ENCODE data around the gene RIMS4.

RIMS4 gene

DNA sequence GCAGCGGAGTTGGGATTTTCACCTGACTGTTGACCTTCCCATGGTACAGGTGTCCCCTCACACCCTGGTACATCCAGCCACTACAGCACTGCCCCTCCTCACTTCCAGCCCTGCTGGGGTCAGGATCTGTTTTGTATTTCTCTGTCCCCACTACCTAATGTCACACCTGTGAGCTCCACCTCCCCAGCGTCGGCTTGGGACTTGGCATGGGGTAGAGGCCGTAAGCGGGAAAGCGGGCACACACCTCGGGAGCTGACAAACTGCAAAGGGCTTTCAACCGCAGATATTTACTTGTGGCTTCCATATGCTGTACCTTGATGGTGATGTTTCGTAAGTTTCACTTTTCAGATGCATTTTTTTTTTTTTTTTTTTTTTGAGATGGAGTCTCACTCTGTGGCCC, 100.5 kb downstream of the RIMS4 start:
- H3K27me3 ChIP-seq (ENCODE audit: insufficient read depth, low read length), result no peaks in the 10 kb centered on the region
- no peak overlapping the region for H2AFZ ChIP-seq (ENCODE audit: low read length, unreplicated experiment)
- peaks cover 29% of the 10 kb centered on the region for H3K4me1 ChIP-seq (ENCODE audit: control insufficient read depth, insufficient read depth, low read length, unreplicated experiment)
- no peaks in the 10 kb centered on the region for H3K79me2 ChIP-seq (ENCODE audit: control insufficient read depth, insufficient read depth, low read length, unreplicated experiment)
- no peak overlapping the region for H3K4me3 ChIP-seq (ENCODE audit: low read depth, low read length)
- no peak overlapping the region for H3K27ac ChIP-seq (ENCODE audit: low read depth, low read length)
- H3K36me3 ChIP-seq (ENCODE audit: insufficient read depth, low read length), result no peaks in the 10 kb centered on the region

DNA sequence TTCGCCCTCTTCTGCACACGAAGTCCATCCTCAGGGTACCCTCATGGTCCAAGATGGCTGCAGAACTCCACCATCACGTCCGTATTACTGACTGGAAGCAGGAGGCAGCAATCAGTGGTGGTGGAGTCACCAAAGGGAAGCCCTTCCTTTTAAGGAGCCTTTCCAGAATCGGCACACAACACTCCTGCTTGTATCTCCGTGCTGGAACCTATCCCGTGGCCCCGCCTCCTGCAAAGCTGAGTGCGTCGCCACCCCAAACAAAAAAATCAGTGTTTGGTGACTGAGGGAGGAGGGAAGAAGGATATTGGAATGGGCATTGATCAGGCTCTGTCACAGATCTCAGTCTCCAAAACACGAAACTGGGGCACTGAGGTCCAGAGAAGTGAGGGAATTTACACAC, 101.0 kb downstream of the RIMS4 start:
- H2AFZ ChIP-seq (ENCODE audit: low read length, unreplicated experiment), result no peak overlapping the region
- H3K4me1 ChIP-seq (ENCODE audit: control insufficient read depth, insufficient read depth, low read length, unreplicated experiment), result peaks cover 30% of the 10 kb centered on the region
- no peaks in the 10 kb centered on the region for H3K79me2 ChIP-seq (ENCODE audit: control insufficient read depth, insufficient read depth, low read length, unreplicated experiment)
- H3K36me3 ChIP-seq (ENCODE audit: insufficient read depth, low read length), result no peaks in the 10 kb centered on the region
- H3K4me3 ChIP-seq (ENCODE audit: low read depth, low read length), result no peak overlapping the region
- no peak overlapping the region for H3K27ac ChIP-seq (ENCODE audit: low read depth, low read length)
- no peaks in the 10 kb centered on the region for H3K27me3 ChIP-seq (ENCODE audit: insufficient read depth, low read length)

DNA sequence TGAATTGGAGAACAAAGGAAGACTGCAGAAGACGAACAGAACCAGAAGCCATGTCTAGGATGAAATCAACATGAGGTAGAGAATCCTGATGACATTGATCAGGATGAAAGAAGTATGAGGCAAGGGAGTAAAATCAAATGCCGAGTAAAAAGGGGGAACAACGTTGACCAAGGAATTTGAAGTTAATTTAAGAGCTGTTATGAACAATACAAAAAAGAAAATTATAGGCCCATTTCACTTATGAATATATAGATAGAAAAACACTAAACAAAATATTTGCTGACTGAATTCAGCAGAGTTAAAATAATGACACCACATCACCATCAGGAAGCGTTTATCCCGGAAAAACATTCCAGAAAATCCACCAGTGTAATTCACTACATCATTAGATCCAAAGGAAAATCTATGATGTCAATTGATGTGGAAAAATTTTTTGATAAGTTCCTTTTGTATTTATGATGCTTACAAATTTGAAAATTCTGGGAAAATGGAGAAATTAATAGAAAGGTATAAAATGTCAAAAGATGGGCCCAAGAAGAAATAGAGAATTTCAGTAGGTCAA, 103.2 kb downstream of the RIMS4 start:
- H3K36me3 ChIP-seq (ENCODE audit: insufficient read depth, low read length), result no peaks in the 10 kb centered on the region
- H3K4me3 ChIP-seq (ENCODE audit: low read depth, low read length), result no peak overlapping the region
- H3K79me2 ChIP-seq (ENCODE audit: control insufficient read depth, insufficient read depth, low read length, unreplicated experiment), result no peaks in the 10 kb centered on the region
- peaks cover 44% of the 10 kb centered on the region for H3K4me1 ChIP-seq (ENCODE audit: control insufficient read depth, insufficient read depth, low read length, unreplicated experiment)
- peak overlapping the region; percentile 11 for H2AFZ ChIP-seq (ENCODE audit: low read length, unreplicated experiment)
- no peak overlapping the region for H3K27ac ChIP-seq (ENCODE audit: low read depth, low read length)
- H3K27me3 ChIP-seq (ENCODE audit: insufficient read depth, low read length), result no peaks in the 10 kb centered on the region

DNA sequence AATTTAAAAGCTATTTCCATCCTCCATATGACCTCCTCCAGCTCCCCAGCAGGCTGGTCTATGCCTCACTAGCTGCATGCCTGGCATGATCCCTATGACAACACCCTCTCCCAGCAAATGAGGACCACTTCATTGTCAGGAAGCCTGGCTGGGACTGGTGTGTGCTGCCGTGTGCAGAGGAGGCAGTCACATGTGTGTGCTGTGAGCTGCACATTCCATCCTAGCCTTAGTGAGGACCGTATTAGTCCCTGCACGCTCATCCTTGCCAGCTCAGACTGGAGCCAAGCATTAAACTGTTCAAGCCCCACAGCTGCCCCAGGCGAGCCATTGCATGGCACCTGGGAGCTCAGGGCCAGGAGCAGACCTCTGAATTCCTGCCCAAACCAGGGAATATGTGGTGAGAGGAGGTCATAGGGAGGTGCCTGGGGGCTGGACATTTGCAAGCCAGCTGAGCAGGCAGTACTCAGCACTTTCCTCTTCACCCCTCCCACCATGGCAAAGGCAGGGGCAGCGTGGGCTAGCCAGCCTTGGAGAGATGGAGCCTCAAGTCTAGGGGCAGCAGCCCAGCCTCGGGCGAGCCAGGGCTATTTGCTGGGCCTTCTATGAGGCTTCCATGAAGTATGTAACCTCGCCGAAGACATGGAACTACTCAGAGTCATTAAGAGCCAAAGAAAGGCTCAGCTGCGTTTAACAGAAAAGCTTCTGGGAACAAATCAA, 103.9 kb downstream of the RIMS4 start:
- Histone ChIP-seq H3K79me2 (ENCODE audit: control insufficient read depth, insufficient read depth, low read length, unreplicated experiment) (no peaks in the 10 kb centered on the region), H3K27ac (ENCODE audit: low read depth, low read length) (no peak overlapping the region), H3K4me3 (ENCODE audit: low read depth, low read length) (no peak overlapping the region), H2AFZ (ENCODE audit: low read length, unreplicated experiment) (peak overlapping the region; percentile 11), H3K27me3 (ENCODE audit: insufficient read depth, low read length) (no peaks in the 10 kb centered on the region), H3K4me1 (ENCODE audit: control insufficient read depth, insufficient read depth, low read length, unreplicated experiment) (peaks cover 49% of the 10 kb centered on the region), H3K36me3 (ENCODE audit: insufficient read depth, low read length) (no peaks in the 10 kb centered on the region)

DNA sequence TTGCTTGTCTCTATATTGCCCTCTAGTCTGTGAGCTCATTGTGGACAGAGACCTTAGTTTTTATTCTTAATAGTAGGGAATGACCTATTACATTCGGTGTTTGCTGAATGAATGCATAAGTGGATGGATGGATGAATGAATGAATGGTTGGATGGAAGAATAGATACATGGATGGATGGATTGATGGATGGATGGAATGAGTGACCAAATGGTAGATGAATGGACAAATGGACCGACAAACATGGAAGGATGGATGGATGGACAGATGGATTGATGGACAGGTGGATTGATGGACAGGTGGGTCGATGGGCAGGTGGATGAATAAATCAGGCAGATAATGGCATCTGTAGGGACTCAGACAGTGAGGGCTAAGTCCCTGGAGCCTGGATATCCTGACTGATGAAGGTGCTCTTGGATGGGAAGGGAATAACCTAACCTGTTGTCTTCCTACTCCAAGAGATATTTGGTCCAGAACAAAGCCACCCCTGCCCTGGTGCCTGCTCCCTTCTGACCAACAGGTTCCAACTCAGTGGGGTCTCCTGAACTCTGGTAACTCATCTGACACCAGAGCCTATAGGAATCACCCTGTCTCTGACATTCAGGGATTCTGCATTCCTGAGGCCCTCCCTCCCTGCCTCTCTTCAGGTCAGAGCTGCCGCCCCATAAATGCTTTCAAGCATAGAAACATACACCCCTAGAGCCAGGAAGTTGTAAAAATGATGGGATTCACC, 104.8 kb downstream of the RIMS4 start:
- Histone ChIP-seq H3K36me3 (ENCODE audit: insufficient read depth, low read length) (no peaks in the 10 kb centered on the region), H3K79me2 (ENCODE audit: control insufficient read depth, insufficient read depth, low read length, unreplicated experiment) (no peaks in the 10 kb centered on the region), H3K27me3 (ENCODE audit: insufficient read depth, low read length) (no peaks in the 10 kb centered on the region), H3K4me3 (ENCODE audit: low read depth, low read length) (no peak overlapping the region), H3K4me1 (ENCODE audit: control insufficient read depth, insufficient read depth, low read length, unreplicated experiment) (peaks cover 57% of the 10 kb centered on the region), H2AFZ (ENCODE audit: low read length, unreplicated experiment) (no peak overlapping the region), H3K27ac (ENCODE audit: low read depth, low read length) (peak overlapping the region; percentile 44; the same call in 1 of the 2 replicates)

DNA sequence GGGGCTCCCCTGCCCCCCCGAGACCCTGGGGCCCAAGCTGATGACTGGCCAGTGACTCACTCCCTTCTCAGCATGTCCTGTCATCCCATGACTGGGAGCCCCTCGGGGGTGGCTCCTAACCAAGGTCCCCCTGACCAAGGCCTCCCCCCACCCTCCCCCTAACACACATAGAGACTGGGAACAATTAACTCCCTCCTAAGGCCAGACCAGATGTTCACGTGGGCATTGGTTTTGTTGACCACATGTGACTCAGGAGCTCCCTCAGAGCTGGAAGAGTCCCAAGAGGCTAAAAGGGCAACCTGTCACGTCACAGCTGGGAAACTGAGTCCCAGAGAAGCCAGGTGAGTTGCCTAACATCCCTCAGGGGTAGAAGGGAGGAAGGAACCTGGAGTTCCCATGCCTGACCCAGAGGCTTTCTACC, 105.8 kb downstream of the RIMS4 start:
- Histone ChIP-seq H2AFZ (ENCODE audit: low read length, unreplicated experiment) (no peak overlapping the region), H3K27me3 (ENCODE audit: insufficient read depth, low read length) (no peaks in the 10 kb centered on the region), H3K36me3 (ENCODE audit: insufficient read depth, low read length) (no peaks in the 10 kb centered on the region), H3K4me3 (ENCODE audit: low read depth, low read length) (no peak overlapping the region), H3K27ac (ENCODE audit: low read depth, low read length) (peak overlapping the region; percentile 44; the same call in 1 of the 2 replicates), H3K4me1 (ENCODE audit: control insufficient read depth, insufficient read depth, low read length, unreplicated experiment) (peaks cover 57% of the 10 kb centered on the region), H3K79me2 (ENCODE audit: control insufficient read depth, insufficient read depth, low read length, unreplicated experiment) (no peaks in the 10 kb centered on the region)

DNA sequence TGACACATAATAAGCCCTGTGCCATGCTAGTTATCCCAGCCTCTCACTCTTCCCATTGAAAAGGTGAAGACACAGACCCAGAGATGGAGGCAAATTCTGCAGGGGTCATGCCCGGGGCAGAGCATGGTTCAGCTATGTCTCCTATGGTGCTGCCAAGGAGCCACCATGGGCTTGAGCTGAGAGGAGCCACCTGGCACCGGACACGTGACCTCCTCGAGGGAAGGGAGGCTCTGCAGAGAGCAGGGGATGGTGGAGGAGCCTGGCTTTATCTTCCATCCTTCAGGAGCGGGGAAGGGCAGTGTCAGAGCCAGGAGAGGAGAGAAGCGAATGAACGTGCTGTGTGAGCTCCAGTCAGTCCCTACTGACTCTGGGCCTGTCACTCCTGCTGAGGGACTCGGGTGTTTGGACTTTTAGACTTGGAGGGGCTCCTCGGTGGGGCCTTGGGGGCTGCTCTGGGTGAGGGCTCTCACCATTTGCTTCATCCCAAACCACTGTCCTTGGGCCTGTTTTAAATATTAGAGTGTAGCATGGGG, 106.3 kb downstream of the RIMS4 start:
- no peak overlapping the region for H3K4me3 ChIP-seq (ENCODE audit: low read depth, low read length)
- H3K4me1 ChIP-seq (ENCODE audit: control insufficient read depth, insufficient read depth, low read length, unreplicated experiment), result peaks cover 57% of the 10 kb centered on the region
- peak overlapping the region; percentile 44; the same call in 1 of the 2 replicates for H3K27ac ChIP-seq (ENCODE audit: low read depth, low read length)
- no peaks in the 10 kb centered on the region for H3K36me3 ChIP-seq (ENCODE audit: insufficient read depth, low read length)
- no peaks in the 10 kb centered on the region for H3K79me2 ChIP-seq (ENCODE audit: control insufficient read depth, insufficient read depth, low read length, unreplicated experiment)
- H3K27me3 ChIP-seq (ENCODE audit: insufficient read depth, low read length), result no peaks in the 10 kb centered on the region
- peak overlapping the region; percentile 31 for H2AFZ ChIP-seq (ENCODE audit: low read length, unreplicated experiment)

DNA sequence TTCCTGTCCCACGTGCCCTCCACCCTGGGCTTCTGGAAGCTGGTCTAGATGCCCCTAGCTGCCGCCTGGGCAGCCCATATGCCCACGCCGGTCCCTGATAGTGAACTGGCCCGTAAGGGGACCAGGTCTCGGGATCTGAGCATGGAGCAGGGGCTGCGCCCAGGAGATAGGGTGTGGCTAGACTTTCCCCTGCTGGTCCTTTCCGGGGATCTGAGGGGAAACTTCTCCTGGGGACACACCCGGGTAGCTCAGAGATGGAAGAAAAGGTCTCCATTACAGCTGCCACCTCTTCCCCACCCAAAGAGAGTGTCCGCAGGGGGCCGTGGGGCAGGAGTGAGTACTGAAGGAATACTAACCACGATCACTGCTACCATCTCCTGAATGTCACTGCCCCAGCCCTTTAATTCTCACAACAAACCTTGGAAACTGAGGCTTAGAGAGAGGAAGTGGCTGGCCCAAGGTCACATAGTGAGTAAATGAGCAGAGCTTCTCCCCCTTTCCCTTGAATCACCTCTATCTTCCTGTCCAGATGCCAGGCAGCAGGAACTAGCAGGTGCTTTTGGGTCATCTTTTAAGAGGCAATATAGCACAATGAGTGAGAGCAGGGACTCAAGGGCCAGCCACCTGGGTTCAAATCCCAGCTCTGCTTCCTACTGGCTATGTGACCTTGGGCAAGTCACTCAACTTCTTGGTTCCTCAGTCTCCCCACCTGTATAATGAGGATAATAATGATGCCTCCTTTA, 107.0 kb downstream of the RIMS4 start:
- Histone ChIP-seq H3K27ac (ENCODE audit: low read depth, low read length) (peak overlapping the region; percentile 66), H3K79me2 (ENCODE audit: control insufficient read depth, insufficient read depth, low read length, unreplicated experiment) (no peaks in the 10 kb centered on the region), H2AFZ (ENCODE audit: low read length, unreplicated experiment) (no peak overlapping the region), H3K27me3 (ENCODE audit: insufficient read depth, low read length) (no peaks in the 10 kb centered on the region), H3K4me3 (ENCODE audit: low read depth, low read length) (no peak overlapping the region), H3K4me1 (ENCODE audit: control insufficient read depth, insufficient read depth, low read length, unreplicated experiment) (peaks cover 57% of the 10 kb centered on the region), H3K36me3 (ENCODE audit: insufficient read depth, low read length) (no peaks in the 10 kb centered on the region)

DNA sequence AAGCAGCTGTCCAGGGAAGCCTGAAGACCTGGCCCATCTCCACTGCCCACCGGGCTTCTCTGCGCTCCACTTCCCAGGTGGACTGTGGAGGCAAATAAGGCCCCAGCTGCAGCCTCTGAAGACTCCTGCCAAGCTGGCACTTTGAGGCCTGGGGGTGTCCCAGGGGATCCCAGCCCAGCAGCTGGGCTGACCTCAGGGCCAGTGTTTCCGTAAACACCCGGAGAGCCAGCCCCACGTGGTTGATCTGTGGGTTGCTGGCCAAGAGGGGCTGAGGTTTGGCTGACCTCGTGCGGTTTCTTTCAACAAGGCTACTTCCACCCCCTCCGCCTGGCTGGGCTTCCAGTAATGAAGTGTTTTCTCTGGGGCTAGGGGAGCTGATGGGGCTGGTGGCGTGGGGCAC, 107.6 kb downstream of the RIMS4 start:
- Histone ChIP-seq H3K4me3 (ENCODE audit: low read depth, low read length) (no peak overlapping the region), H3K79me2 (ENCODE audit: control insufficient read depth, insufficient read depth, low read length, unreplicated experiment) (no peaks in the 10 kb centered on the region), H3K27ac (ENCODE audit: low read depth, low read length) (peak overlapping the region; percentile 66), H3K36me3 (ENCODE audit: insufficient read depth, low read length) (no peaks in the 10 kb centered on the region), H2AFZ (ENCODE audit: low read length, unreplicated experiment) (no peak overlapping the region), H3K27me3 (ENCODE audit: insufficient read depth, low read length) (no peaks in the 10 kb centered on the region), H3K4me1 (ENCODE audit: control insufficient read depth, insufficient read depth, low read length, unreplicated experiment) (peaks cover 57% of the 10 kb centered on the region)

DNA sequence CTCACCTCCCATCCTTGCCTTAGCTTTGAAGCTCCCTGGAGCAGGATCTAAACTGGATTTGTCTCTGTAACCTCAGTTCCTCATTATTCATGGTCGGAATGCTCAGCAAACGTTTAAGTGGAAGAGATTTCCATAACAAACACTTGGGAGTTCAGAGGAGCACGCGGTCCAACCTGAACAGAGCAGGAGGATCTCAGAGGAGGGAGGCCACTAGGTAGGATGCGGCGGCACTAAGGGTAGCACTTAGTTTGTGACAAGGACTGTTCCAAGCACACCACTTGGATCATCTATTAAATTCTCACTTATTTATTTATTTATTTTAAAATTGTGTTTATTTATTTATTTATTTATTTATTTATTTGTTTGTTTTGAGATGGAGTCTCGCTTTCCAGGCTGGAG, 108.5 kb downstream of the RIMS4 start:
- Histone ChIP-seq H3K79me2 (ENCODE audit: control insufficient read depth, insufficient read depth, low read length, unreplicated experiment) (no peaks in the 10 kb centered on the region), H3K36me3 (ENCODE audit: insufficient read depth, low read length) (no peaks in the 10 kb centered on the region), H3K27ac (ENCODE audit: low read depth, low read length) (no peak overlapping the region), H3K4me1 (ENCODE audit: control insufficient read depth, insufficient read depth, low read length, unreplicated experiment) (peaks cover 54% of the 10 kb centered on the region), H3K4me3 (ENCODE audit: low read depth, low read length) (no peak overlapping the region), H3K27me3 (ENCODE audit: insufficient read depth, low read length) (no peaks in the 10 kb centered on the region), H2AFZ (ENCODE audit: low read length, unreplicated experiment) (no peak overlapping the region)
